HG03571 (cell line): ENCODE results near the gene CBLN3.

Source experiments
- ATAC-seq: cut with Tn5 transposase; IDR thresholded peaks from one replicate; pipeline ENCODE4 v1.9.1; 2021; ENCODE audit not compliant: unreplicated experiment

CBLN3 gene

GRCh38 chr14:24439830-24440605, 10.6 kb upstream of the CBLN3 start:
- no peak for ATAC-seq

- no peak for ATAC-seq
Observed at GRCh38 chr14:24439257-24439656, 9.8 kb upstream of the CBLN3 start.

- ATAC-seq = no peak
Observed at GRCh38 chr14:24438223-24439097, 9.0 kb upstream of the CBLN3 start.

- ATAC-seq = no peak
Observed at GRCh38 chr14:24437736-24438067, 8.2 kb upstream of the CBLN3 start.

- no peak for ATAC-seq
Observed at GRCh38 chr14:24437020-24437735, 7.7 kb upstream of the CBLN3 start.

- ATAC-seq = peak; percentile 48
Observed at GRCh38 chr14:24436355-24437019, 7.0 kb upstream of the CBLN3 start.

GRCh38 chr14:24435998-24436354, 6.5 kb upstream of the CBLN3 start:
- no peak for ATAC-seq

GRCh38 chr14:24435192-24435810, 5.8 kb upstream of the CBLN3 start:
- ATAC-seq = no peak

GRCh38 chr14:24434676-24435075, 5.2 kb upstream of the CBLN3 start:
- no peak for ATAC-seq

GRCh38 chr14:24434036-24434435, 4.6 kb upstream of the CBLN3 start:
- ATAC-seq = no peak

- no peak for ATAC-seq
Observed at GRCh38 chr14:24432259-24433131, 3.0 kb upstream of the CBLN3 start.

- ATAC-seq = peak; percentile 48
Observed at GRCh38 chr14:24431569-24432258, 2.2 kb upstream of the CBLN3 start.

GRCh38 chr14:24430682-24431568, 1.5 kb upstream of the CBLN3 start:
- ATAC-seq = no peak

GRCh38 chr14:24430143-24430681, 744 bp upstream of the CBLN3 start:
- peak; percentile 46 for ATAC-seq

GRCh38 chr14:24428628-24429394, 657 bp downstream of the CBLN3 start:
- no peak for ATAC-seq

GRCh38 chr14:24427537-24428508, 1.6 kb downstream of the CBLN3 start:
- ATAC-seq = no peak
